ENCODE data around the gene IL23A.
A peak's percentile ranks its signal among the peaks of the same experiment; 100 is the strongest.
"Not testable (repeated sequence)": the region's sequence is repeated elsewhere in the genome, so short reads cannot be mapped to it uniquely, and the experiment has no call there.

IL23A gene

GRCh38 chr12:56311003-56311402, 27.7 kb upstream of the IL23A start:
- TF ChIP-seq, protein P1, sequence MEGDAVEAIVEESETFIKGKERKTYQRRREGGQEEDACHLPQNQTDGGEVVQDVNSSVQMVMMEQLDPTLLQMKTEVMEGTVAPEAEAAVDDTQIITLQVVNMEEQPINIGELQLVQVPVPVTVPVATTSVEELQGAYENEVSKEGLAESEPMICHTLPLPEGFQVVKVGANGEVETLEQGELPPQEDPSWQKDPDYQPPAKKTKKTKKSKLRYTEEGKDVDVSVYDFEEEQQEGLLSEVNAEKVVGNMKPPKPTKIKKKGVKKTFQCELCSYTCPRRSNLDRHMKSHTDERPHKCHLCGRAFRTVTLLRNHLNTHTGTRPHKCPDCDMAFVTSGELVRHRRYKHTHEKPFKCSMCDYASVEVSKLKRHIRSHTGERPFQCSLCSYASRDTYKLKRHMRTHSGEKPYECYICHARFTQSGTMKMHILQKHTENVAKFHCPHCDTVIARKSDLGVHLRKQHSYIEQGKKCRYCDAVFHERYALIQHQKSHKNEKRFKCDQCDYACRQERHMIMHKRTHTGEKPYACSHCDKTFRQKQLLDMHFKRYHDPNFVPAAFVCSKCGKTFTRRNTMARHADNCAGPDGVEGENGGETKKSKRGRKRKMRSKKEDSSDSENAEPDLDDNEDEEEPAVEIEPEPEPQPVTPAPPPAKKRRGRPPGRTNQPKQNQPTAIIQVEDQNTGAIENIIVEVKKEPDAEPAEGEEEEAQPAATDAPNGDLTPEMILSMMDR (IDR thresholded peaks at IDR 0.05; ENCODE audit: control insufficient read depth, extremely low read depth, insufficient read depth): no peak

DNA sequence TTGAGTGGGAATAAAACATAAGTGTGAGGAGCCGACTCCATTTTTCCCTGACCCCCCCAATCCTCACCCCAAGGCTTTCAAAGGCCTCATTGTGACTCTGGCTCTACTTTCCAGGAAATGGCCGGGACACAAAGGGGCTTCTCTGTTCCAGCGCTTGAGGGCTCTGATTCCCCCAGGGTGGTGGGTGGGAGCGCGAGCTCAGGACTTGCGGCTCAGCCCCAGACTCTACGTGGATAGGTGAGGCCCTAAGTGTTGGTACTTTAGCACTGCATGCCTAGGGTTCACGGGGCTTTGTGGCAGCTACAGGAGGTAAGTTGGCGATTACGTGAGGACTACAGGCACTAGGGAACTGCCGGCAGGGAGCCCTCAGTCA, 23.4 kb upstream of the IL23A start:
- TF ChIP-seq, protein P1 (IDR thresholded peaks at IDR 0.05; ENCODE audit: control insufficient read depth, extremely low read depth, insufficient read depth): no peak
- DNase-seq (ENCODE audit: low read depth): no peak
- peak overlapping the region; percentile 95 for H3K4me3 ChIP-seq (ENCODE audit: low read depth, low read length)

More at GRCh38 chr12:56311003-56311402, 27.7 kb upstream of the IL23A start:
- no peak overlapping the region for H3K4me3 ChIP-seq (ENCODE audit: low read depth, low read length)
- no peak for DNase-seq (ENCODE audit: low read depth)

DNA sequence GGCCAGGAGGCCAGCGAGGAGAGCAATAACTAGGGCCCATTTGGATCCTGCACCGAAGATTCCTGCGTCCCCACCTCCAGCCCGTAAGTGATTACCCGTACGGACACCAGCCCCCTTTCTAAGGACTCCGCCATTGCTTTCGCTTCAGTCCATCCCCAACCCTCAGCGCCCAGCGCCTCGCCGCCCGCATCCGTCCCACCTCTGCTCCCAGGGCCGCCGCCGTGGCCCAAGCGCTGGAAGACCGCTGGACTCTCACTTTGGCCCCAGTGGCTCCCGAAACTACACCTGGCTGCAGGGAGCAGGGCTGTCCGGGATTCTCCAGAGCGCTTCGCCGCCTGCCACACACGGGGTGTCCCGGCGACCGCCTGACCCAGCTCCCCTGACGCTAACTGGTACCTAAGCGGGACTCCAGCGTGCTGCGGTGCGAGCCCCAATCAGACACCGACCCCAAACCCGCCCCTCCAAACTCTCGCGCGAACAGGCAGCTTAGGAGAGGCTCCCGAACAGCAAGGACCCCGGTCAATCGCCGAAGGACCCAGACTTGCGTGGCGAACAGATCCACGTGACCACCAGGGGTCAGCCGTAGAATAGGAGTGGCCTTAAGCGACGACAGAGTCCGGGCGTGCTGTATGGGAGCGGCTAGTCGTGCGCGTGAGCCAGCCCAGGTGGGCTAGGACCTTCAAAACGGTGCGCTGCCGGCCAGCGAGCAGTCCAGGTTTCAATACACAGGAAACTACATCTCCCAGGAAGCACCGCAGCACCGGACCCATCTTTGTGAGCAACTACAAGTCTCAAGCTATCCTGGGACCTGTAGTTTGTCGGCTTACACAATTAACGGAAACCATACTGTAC, 22.8 kb upstream of the IL23A start, which contains the start of gene CNPY2:
Gene CNPY2 (minus strand): TSS at position 367 of the 852 bp plus-strand sequence. CDS start 771 bp downstream, outside the sequence.
- H3K4me3 ChIP-seq (ENCODE audit: low read depth, low read length): peak within 1 kb of the TSS; percentile 95
- peak; percentile 98 for DNase-seq (ENCODE audit: low read depth)
- TF ChIP-seq, protein P1 (IDR thresholded peaks at IDR 0.05; ENCODE audit: control insufficient read depth, extremely low read depth, insufficient read depth): 0 out of 2 replicates have a peak, but pooled peaks have one; percentile 23

- no peak for DNase-seq (ENCODE audit: low read depth)
- TF ChIP-seq, protein P1 (IDR thresholded peaks at IDR 0.05; ENCODE audit: control insufficient read depth, extremely low read depth, insufficient read depth): 0 out of 2 replicates have a peak, but pooled peaks have one; percentile 3
- no peak overlapping the region for H3K4me3 ChIP-seq (ENCODE audit: low read depth, low read length)
Observed at GRCh38 chr12:56317675-56318074, 21.0 kb upstream of the IL23A start.

DNA sequence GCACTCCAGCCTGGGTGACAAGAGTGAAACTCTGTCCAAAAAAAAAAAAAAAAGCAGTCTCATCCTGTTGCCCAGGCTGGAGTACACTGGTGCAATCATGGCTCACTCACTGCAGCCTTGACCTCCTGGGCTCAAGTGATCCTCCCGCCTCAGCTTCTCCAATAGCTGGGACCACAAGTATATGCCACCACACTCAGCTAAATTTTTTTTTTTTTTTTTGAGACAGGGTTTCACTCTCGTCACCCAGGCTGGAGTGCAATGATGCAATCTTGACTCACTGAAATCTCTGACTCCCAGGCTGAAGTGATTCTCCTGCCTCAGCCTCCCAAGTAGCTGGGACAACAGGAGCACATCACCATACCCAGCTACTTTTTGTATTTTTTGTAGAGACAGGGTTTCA, 17.7 kb upstream of the IL23A start:
- H3K4me3 ChIP-seq (ENCODE audit: low read depth, low read length): no peak overlapping the region
- TF ChIP-seq, protein P1 (IDR thresholded peaks at IDR 0.05; ENCODE audit: control insufficient read depth, extremely low read depth, insufficient read depth): no peak
- no peak for DNase-seq (ENCODE audit: low read depth)

DNA sequence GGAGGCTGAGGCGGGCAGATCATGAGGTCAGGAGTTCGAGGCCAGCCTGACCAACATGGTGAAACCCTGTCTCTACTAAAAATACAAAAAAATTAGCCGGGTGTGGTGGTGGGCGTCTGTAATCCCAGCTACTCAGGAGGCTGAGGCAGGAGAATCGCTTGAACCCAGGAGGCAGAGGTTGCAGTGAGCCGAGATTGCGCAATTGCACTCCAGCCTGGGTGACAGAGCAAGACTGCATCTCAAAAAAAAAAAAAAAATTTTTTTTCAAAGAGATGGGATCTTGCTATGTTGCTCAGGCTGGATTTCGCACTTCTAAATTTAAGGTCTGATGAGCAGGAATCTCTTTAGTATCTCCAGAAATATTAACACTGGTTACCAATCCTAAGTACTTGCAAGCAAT, 17.1 kb upstream of the IL23A start:
- DNase-seq (ENCODE audit: low read depth); H3K4me3 ChIP-seq (ENCODE audit: low read depth, low read length): not testable (repeated sequence)

DNA sequence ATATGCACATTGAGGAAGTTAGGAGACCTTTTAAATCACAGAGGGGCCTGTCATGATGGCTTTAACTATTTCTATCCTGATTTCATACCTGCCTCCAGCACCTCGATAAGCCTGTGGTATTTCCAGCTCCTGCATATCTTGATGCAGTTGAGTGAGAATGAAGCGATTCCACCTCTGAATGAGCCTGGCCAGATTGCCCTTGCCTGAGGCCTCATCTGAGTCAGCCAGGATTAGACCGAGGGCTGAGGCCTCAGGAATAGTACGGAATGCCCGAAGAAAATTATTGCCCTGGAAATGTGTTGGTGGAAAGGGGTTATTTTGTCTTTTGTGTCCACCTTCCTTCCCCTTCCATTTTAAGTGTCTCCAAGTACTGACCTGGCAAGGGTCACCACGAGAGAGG, 14.5 kb upstream of the IL23A start:
- TF ChIP-seq, protein P1 (IDR thresholded peaks at IDR 0.05; ENCODE audit: control insufficient read depth, extremely low read depth, insufficient read depth): no peak
- no peak overlapping the region for H3K4me3 ChIP-seq (ENCODE audit: low read depth, low read length)
- DNase-seq (ENCODE audit: low read depth): no peak

All from LNCaP clone FGC (cell line).